Measurements from ENCODE around the gene IMP3.
A peak's percentile ranks its signal among the peaks of the same experiment; 100 is the strongest.

IMP3 gene

DNA sequence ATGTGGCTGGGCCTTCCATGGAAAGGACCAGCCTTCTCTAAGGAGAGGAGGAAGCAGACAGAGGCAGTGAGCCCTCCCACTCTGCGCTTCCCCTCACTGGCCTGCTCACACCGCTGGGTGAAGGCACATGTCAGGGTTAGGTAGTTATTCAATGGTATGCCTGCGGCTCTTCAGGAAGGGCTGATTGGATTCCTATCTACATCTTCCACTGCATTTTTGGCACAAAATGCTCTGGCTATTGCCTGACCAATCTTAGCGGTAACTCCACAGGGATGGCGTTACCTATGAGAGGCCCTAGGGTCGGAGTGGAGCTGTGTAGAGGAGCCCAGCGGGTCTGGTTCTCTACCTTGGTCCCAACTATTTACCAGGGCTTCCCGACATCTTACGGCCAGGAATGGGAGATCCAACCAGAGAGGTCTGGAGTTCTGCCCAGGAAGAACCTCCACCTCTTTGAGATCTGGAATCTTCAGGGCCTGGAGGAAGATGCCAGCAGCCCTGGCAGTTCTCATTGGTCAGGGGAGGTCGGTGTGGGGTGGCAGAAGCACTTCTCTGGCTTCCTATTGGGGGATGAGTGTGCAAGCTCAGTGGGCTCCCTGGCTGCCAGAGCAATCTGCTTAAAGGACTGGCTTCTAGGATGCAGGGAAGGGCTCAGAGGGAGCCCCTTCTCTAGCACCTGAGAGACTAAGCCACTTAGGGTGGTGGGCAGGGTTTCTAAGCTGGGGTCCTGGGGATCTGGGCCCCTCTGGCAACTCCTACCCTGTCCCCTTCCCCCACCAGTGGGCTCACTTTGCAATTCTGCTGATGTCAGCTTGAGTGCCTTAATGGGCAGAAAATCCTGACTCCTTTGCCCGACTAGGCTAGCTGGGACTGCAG lies 31.9 kb upstream of the IMP3 start:
- TF ChIP-seq, protein P1, sequence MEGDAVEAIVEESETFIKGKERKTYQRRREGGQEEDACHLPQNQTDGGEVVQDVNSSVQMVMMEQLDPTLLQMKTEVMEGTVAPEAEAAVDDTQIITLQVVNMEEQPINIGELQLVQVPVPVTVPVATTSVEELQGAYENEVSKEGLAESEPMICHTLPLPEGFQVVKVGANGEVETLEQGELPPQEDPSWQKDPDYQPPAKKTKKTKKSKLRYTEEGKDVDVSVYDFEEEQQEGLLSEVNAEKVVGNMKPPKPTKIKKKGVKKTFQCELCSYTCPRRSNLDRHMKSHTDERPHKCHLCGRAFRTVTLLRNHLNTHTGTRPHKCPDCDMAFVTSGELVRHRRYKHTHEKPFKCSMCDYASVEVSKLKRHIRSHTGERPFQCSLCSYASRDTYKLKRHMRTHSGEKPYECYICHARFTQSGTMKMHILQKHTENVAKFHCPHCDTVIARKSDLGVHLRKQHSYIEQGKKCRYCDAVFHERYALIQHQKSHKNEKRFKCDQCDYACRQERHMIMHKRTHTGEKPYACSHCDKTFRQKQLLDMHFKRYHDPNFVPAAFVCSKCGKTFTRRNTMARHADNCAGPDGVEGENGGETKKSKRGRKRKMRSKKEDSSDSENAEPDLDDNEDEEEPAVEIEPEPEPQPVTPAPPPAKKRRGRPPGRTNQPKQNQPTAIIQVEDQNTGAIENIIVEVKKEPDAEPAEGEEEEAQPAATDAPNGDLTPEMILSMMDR (IDR thresholded peaks at IDR 0.05; ENCODE audit: low read length, missing control alignments), result no peak
- peak; percentile 23 for DNase-seq (ENCODE audit: low read depth)

GRCh38 chr15:75669879-75670212 lies 29.8 kb upstream of the IMP3 start:
- H3K4me3 ChIP-seq (replicated peaks; ENCODE audit: low read depth, low read length), result no peak overlapping the region
- TF ChIP-seq, protein P1 (IDR thresholded peaks at IDR 0.05; ENCODE audit: low read length, missing control alignments), result no peak
- DNase-seq (ENCODE audit: low read depth), result no peak

More for the DNA sequence above, 31.9 kb upstream of the IMP3 start:
- no peak overlapping the region for H3K4me3 ChIP-seq (replicated peaks; ENCODE audit: low read depth, low read length)

DNA sequence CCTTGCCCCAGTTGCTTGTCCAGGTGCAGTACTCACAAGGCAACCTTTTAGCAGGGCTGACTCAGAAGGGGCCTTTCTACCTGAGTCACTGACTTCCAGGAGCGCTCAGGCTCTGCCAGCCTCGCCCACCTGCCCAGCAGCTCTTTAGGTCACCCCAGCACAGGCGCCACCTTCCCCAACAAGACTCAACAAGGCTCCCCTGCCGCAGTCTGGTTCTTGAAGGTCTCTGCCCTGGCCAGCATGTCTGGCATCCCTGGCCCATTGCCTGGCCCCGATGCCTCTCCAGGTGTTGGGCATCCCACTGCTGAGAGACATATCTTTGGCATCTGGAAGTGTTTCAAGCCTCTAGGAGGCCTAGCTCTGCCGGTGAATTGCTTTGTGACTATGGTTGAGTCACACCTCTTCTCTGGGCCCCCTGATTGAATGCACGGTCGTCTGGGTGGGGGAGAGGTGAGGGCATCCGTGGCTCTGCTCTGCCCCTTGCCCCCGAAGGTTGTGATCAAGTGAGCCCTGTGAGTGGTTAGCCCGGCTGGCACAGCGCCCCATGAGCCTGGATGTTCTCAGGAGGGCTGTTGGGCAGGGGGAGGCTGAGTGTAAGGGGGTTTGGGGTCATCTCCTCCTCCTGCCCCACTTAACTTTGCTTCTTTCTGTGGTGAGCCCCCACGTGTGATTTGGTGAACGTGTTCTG lies 29.3 kb upstream of the IMP3 start:
- peak; percentile 22 for DNase-seq (ENCODE audit: low read depth)
- TF ChIP-seq, protein P1 (IDR thresholded peaks at IDR 0.05; ENCODE audit: low read length, missing control alignments), result no peak
- no peak overlapping the region for H3K4me3 ChIP-seq (replicated peaks; ENCODE audit: low read depth, low read length)

- peak; percentile 99 for DNase-seq (ENCODE audit: low read depth)
- TF ChIP-seq, protein P1 (IDR thresholded peaks at IDR 0.05; ENCODE audit: low read length, missing control alignments), result no peak
- H3K4me3 ChIP-seq (replicated peaks; ENCODE audit: low read depth, low read length), result no peak overlapping the region
Observed at GRCh38 chr15:75666823-75667501, 26.9 kb upstream of the IMP3 start.

- DNase-seq (ENCODE audit: low read depth), result no peak
- no peak overlapping the region for H3K4me3 ChIP-seq (replicated peaks; ENCODE audit: low read depth, low read length)
- TF ChIP-seq, protein P1 (IDR thresholded peaks at IDR 0.05; ENCODE audit: low read length, missing control alignments), result no peak
Observed at GRCh38 chr15:75663931-75664421, 24.0 kb upstream of the IMP3 start.

GRCh38 chr15:75662823-75663519 lies 22.9 kb upstream of the IMP3 start:
- no peak overlapping the region for H3K4me3 ChIP-seq (replicated peaks; ENCODE audit: low read depth, low read length)
- DNase-seq (ENCODE audit: low read depth), result no peak
- TF ChIP-seq, protein P1 (IDR thresholded peaks at IDR 0.05; ENCODE audit: low read length, missing control alignments), result no peak

All from fibroblast of pulmonary artery (primary cell).